GM12874 (cell line): ENCODE measurements around the gene TMEM127.

ENCODE experiments used
- CTCF ChIP-seq: IDR thresholded peaks from 2 replicates; pipeline ENCODE4 v1.5.1; 2011; ENCODE audit warnings: low read depth, mild to moderate bottlenecking, control low read depth, low read length, moderate library complexity; ENCODE audit not compliant: insufficient read depth

Gene TMEM127

GRCh38 chr2:96301865-96302264 is 36.1 kb upstream of the TMEM127 start:
- no peak for TF ChIP-seq CTCF

- no peak for TF ChIP-seq CTCF
Measured at GRCh38 chr2:96296925-96297324, 31.1 kb upstream of the TMEM127 start.

GRCh38 chr2:96291751-96292150 is 26.0 kb upstream of the TMEM127 start:
- no peak for TF ChIP-seq CTCF

- TF ChIP-seq CTCF, result no peak
Measured at GRCh38 chr2:96287273-96287856, 21.6 kb upstream of the TMEM127 start.

DNA sequence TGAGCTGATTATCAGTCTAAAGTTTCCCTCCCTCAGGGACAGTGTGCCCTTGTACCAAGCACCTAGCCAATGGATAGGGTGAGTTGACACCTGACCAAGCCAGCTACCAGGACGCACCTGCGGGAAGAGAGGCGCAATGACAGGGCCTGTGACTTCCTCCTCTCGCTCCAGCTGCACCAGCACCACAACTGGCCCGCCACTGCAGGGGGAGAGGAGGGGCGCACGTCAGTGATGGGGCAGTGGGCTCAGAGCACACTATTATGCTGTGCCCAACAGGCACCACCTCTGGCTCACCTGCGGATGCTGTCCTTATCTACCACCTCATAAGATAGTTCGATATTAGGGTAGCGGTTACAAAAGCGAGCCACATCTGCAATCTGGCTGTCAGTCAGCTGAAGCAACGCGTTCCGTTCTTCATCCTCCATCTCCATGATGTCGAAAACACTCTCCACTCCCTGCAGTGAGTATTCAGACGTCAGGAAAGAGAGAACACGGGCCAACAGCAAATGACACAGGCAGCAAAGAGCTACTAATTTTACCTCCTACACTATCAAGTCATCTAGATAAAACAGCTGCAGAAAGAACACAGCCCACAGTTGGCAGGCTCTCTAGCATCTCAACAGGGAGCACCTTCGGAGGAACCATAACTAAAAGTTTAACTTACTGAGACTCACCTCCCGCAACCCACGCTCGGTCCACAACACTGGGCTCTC is 11.1 kb upstream of the TMEM127 start:
- TF ChIP-seq CTCF, result no peak

- no peak for TF ChIP-seq CTCF
Measured at GRCh38 chr2:96274355-96275056, 8.7 kb upstream of the TMEM127 start.

- no peak for TF ChIP-seq CTCF
Measured at GRCh38 chr2:96273763-96274162, 8.0 kb upstream of the TMEM127 start.
